IPS-18c (cell line): ENCODE data around the gene YEATS2.
"Not testable (repeated sequence)": the region's sequence is repeated elsewhere in the genome, so short reads cannot be mapped to it uniquely, and the experiment has no call there.

ENCODE experiments used
- H3K4me3 ChIP-seq: 2 replicates; pipeline ENCODE4 v1.7.0; 2013; ENCODE audit warnings: low read depth, mild to moderate bottlenecking, low read length, moderate library complexity; ENCODE audit not compliant: insufficient read depth
- H3K9me3 ChIP-seq: one replicate; pipeline ENCODE4 v1.6.1; 2013; ENCODE audit warnings: mild to moderate bottlenecking, low read length, moderate library complexity; ENCODE audit not compliant: control insufficient read depth, insufficient read depth

The YEATS2 gene

DNA sequence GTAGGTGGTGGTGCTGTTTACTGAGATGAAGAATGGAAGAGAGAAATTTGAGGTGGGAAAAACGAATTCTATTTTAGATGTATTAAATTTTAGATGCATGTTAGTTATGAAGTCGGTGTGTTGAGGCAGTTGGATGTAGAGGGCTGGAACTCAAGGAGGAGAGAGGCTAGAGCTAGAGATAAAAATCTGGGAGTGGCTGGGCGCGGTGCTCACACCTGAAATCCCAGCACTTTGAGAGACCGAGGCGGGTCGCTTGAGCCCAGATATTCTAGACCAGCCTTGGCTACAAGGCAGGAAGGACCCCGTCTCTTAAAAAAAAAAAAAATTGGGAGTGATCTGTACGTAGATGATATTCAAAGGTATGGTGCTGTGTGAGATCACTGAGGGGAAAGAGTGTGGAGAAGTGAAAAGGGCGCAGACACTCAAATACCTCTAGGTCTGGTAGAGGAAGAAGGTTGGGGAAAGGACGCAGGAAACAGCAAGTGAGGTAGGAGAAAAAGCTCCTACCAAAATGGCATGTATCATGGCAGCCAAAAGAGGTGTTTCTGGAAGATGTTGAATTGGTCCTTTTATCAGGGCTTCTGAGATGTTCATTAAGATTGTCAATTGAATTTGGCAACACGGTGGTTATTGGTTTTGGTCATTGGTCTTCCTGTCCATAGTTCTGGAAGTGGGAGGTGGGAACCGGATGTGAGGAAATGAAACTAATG, 1.8 kb downstream of the YEATS2 start:
- no peaks in the 10 kb centered on the region for H3K9me3 ChIP-seq

DNA sequence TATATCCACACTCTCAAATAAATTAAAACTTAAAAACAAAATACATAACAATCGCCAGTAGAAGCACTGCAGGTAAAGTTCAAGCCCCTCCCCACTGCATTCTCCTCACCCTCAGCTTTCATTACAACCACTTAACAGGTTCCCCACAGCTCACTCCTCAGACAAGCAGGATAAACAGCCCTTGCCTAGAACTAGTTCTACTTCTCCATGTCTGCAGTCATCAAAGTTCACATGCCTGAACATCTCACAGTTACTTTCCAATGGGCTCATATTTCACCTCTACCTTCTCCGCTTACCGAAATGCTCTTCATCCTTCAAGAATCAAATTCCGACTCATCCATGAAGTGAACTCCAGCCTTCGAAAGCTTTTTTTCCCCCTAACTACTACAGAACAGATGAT, 4.1 kb downstream of the YEATS2 start:
- H3K9me3 ChIP-seq, result no peaks in the 10 kb centered on the region
- H3K4me3 ChIP-seq, result no peak overlapping the region

More for the DNA sequence above, 1.8 kb downstream of the YEATS2 start:
- peak overlapping the region; percentile 93 for H3K4me3 ChIP-seq

DNA sequence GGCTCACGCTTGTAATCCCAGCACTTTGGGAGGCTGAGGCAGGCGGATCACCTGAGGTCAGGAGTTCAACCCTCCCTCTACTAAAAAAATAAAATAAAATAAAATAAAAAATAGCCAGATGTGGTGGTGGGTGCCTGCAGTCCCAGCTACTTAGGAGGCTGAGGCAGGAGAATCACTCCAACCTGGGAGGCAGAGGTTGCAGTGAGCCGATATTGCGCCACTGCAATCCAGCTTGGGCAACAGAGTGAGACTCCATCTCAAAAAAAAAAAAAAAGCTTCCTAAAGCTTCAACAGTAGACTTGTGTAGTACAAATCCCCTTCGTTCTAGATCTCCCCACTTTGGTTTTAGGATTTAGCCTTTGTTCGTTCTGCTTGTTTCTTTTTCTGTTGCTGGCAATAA, 6.3 kb downstream of the YEATS2 start:
- not testable (repeated sequence) for H3K4me3 ChIP-seq

DNA sequence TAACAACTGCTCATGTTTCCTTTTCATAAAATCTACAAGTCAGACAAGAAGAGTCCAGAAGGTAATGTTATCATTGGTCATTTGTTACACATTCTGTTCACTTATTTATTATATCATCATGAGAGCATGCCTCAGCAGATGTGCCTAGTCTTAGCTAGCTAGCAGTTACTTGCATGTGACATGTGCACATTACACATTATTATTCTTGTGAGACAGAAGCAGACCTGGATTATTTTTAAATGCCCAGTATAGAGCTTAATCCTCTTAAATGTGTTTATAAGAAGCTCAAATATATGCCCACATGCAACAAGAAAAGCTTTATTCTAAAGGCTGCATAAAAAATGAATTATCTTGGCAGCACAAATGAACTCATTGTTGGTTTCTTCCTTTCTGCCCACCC, 12.6 kb downstream of the YEATS2 start:
- no peak overlapping the region for H3K4me3 ChIP-seq
- H3K9me3 ChIP-seq, result no peaks in the 10 kb centered on the region

More for the DNA sequence above, 6.3 kb downstream of the YEATS2 start:
- H3K9me3 ChIP-seq, result not testable (repeated sequence)

DNA sequence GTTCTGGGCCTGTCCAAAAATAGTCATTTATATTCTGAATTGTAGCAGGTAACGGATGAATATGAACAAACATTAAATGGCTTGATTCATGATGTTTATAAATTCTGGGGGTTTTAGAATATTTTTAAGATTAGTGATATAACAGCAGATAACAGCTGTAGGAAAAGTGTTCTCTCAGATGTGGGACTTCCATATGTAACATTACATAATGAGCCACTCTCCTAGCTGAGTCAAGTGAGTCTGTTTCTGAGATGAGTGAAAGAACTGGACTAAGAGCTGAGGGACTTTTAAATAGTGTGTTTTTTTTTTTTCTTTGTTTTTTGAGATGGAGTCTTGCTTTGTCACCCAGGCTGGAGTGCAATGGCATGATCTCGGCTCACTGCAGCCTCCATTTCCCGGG, 13.9 kb downstream of the YEATS2 start:
- no peaks in the 10 kb centered on the region for H3K9me3 ChIP-seq
- no peak overlapping the region for H3K4me3 ChIP-seq

DNA sequence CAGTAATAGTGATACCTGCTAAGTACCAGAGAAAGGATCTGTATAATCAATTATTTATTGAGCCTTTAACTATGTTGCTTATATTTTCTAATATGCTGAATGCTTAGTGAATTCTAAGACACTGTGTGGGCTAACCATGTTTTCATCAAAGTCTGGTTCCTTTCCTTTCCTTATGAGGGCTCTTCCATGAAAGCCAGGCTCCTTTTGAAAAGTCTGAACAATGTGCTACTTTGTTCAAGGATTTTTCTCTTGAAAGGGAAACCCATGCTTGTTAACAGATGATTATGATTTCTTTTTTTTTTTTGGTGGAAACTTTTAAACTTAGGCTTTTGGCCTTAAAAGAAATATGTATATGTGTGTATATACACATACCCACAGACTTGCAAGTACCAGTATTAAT, 17.0 kb downstream of the YEATS2 start:
- H3K4me3 ChIP-seq, result no peak overlapping the region
- H3K9me3 ChIP-seq, result no peaks in the 10 kb centered on the region

DNA sequence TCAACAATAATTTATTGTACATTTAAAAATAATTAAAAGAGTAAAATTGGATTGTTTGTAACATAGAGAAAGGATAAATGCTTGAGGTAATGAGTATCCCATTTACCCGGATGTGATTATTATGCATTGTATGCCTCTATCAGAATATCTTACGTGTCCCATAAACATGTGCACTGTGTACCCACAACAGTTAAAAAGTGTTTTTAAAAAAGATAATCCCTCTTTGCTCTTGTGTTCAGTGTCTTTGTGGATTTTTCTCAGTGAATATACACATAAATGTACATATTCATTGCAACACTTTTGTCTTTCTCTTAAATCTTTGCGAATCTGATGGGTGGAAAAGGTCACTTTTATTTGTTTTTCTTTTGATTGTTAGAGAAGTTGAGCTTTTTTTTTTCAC, 20.4 kb downstream of the YEATS2 start:
- Histone ChIP-seq H3K4me3 (no peak overlapping the region), H3K9me3 (no peaks in the 10 kb centered on the region)

DNA sequence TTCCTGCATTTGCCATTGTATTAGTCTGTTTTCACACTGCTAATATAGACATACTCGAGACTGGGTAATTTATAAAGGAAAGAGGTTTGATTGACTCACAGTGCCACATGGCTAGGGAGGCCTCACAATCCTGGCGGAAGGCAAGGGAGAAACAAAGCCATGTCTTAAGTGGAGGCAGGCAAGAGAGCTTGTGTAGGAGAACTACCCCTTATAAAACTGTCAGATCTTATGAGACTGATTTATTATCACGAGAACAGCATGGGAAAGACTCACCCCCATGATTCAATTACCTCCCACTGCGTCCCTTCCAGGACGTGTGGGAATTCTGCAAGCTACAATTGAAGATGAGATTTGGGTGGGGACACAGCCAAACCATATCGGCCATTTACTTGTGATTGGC, 27.8 kb downstream of the YEATS2 start:
- Histone ChIP-seq H3K4me3 (no peak overlapping the region), H3K9me3 (no peaks in the 10 kb centered on the region)

DNA sequence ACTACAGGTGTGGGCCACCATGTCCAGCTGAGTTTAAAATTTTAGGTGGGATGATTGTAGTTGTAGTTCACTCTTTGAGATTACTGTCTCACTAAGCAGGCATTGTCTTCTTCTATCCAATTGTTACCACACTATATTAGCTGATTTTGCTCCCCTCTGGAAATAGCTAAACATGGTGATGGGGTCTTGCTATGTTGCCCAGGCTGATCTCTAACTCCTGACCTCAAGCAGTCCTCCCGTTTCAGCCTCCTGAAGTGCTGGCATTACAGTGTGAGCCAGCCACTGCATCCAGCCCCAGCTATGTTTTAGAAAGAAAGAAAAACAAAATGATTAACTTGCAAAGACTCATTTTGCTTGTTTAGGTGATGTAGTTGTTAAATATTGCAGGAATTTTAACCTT, 30.6 kb downstream of the YEATS2 start:
- H3K4me3 ChIP-seq, result no peak overlapping the region
- H3K9me3 ChIP-seq, result no peaks in the 10 kb centered on the region

DNA sequence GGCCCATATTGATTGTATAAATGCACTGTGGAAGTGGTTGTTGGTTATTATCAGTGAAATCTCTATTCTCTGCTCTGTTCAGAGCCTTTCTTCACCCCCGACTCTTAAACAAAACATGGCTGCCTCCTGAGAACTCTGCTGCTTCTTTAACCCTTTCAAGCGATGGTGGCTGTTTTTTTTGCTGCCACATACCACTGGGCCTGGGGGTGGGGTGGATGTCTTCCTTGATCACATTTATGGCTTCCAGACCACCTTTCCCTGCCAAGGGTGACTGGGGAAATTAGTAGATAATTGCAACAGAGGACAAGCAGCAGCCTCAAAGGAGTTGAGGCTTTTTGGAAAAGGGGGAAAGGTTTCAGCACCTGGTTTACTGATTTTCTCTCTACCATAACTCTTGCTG, 32.8 kb downstream of the YEATS2 start:
- Histone ChIP-seq H3K4me3 (no peak overlapping the region), H3K9me3 (no peaks in the 10 kb centered on the region)

DNA sequence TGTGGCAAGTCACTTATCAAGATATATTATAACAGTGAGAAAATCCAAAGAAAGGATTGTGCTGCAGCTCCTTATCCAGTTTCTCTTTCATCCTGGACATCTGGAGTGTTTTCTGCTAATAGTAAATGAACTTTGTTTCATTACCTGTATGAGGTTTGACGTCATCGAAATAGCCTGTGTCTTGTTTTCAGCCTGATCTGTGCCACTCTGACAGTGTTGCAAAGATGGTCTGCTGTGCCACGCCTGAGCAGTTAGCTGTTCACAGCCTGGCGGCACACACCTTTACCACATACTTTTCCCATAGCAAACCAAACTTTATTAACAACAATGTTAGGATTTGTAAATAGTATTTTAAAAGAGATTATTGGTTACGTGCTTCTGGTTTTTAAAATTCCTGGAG, 34.0 kb downstream of the YEATS2 start:
- H3K4me3 ChIP-seq, result no peak overlapping the region
- H3K9me3 ChIP-seq, result no peaks in the 10 kb centered on the region

DNA sequence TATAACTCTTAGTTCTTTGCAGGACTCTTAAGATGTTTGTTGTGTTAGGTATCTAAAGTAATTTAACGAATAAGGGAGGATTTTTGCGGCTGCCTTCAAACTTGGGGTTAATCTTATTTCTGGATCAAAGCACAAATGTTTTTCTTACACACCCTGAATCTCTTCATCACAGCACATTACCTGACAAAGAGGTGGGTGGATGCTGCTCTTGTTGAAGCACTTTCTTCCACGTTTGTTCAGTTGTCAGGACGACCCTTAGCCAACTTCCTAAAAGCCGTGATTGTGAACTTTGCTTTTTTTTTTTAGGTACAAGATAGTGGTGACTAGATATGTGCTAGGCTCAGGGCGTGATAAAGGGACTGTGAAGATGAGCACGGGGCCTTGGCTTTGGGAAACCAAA, 36.0 kb downstream of the YEATS2 start:
- Histone ChIP-seq H3K4me3 (no peak overlapping the region), H3K9me3 (no peaks in the 10 kb centered on the region)

DNA sequence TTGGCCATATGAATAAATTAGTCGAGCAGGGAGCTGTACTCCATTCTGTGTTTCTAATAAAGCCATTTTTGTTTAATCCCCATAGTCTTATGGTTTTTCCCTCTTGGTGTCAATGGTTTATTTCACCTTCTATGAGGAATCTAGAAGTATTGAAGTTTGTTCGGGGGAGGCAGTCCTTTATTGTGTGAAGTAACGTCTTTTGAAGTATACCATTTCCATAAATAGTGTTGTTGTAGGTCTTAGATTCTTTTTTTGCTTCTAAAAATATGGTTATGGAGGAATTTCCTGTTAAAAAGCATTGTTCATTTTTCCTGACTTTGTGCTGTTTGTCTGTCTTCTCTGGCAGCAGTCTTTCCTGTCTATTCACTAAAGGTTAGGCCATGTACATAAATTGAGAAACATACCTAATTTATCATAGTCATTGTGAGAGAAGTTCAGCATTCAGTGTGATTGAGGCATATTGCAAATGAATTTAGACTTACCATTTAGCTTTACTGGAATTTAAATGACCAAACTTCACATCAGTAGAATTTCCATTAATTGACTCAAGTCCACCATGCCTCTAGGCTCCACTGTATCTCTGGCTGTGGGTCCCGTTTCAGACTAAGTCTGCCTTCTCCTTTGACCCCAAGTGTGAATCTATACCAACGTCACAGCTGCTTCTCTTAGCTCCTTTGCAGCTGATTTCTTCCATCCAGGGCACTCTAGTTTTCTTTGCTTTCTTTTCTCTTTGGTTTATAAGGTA, 37.3 kb downstream of the YEATS2 start:
- Histone ChIP-seq H3K4me3 (no peak overlapping the region), H3K9me3 (no peaks in the 10 kb centered on the region)

DNA sequence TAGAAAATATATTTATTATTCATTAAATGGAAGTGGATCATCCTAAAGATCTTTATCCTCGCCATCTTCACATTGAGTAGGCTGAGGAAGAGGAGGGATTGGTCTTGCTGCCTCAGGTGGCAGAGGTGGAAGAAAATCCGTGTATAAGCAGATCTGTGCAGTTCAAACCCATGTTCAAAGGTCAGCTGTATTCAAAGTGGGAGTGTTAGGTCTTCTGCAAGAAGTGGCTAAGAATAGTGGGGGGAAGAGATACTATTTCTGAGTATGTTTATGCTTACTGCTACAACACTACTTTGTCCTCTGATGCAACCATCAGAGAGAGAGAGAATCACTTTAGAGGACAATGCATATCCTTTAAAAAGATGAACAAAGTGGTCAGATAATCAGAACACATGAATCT, 39.5 kb downstream of the YEATS2 start:
- Histone ChIP-seq H3K9me3 (no peaks in the 10 kb centered on the region), H3K4me3 (no peak overlapping the region)

DNA sequence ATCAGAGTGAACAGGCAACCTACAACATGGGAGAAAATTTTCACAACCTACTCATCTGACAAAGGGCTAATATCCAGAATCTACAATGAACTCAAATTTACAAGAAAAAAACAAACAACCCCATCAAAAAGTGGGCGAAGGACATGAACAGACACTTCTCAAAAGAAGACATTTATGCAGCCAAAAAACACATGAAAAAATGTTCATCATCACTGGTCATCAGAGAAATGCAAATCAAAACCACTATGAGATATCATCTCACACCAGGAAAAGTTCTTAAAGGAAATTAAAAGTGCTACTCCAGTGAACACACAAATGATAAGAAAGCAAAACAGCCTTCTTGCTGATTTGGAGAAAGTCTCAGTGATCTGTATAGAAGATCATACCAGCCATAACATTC, 42.6 kb downstream of the YEATS2 start:
- H3K9me3 ChIP-seq, H3K4me3 ChIP-seq: not testable (repeated sequence)

DNA sequence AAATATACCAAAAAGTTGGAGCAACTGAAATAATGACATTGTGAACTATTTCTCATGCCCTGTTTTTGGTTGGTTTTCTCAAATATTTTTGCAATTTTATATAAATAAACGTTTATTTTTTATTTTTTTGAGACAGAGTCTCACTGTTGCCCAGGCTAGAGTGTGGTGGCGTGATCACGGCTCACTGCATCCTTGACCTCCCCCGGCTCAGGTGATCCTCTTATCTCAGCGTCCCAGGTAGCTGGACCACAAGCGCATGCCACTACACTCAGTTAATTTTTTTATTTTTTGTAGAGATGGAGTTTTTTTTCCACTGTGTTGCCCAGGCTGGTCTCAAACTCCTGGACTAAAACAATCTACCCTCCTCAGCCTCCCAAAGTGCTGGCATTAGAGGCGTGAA, 45.6 kb downstream of the YEATS2 start:
- H3K9me3 ChIP-seq, result no peaks in the 10 kb centered on the region
- H3K4me3 ChIP-seq, result no peak overlapping the region

DNA sequence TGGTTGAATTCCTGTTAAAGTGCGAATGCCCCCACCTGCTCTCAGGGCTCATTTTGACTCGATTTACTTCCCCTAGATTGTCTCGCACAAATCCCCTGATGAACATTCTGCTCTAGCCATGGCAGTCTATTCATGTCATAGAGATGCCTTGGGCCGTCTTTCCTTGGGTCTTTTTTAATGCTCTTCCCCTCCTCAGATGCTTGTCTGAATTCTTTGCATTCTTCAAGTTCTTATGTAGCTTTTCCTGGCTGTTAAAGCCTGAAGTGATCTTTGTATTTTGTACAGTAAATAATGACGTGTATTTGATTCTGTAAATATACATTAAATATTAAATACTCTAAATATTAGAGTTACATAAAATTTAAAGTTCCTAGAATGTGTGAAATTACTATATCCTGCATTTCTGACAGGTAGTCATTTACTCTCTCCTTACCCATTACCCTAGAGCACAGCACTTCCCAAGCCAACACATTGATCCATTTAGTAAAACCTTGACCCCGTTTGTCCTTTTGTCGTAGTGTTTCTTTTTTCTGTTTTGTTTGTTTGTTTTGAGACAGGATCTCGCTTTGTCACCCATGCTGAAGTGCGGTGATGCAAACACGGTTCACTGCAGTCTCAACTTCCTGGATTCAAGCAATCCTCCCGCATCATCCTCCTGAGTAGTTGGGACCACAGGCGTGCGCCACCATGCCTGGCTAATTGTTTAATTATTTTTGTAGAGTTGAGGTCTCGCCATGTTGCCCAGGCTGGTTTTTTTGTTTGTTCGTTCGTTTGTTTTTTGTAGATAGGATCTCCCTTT, 47.9 kb downstream of the YEATS2 start:
- no peaks in the 10 kb centered on the region for H3K9me3 ChIP-seq
- no peak overlapping the region for H3K4me3 ChIP-seq

DNA sequence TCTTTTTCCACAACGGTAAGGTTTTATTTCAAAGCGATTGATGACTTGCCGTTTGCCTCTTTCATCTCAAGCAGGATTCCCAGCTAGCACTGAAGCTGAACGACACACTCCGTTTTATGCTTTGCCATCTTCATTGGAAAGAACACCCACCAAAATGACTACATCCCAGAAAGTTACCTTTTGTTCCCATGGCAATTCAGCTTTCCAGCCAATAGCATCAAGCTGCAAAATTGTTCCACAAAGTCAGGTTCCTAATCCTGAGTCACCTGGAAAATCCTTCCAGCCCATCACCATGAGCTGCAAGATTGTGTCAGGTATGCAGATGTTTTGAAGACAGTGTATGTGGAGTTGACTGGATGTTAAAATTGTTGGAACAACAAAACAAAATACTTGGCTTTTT, 56.5 kb downstream of the YEATS2 start:
- H3K9me3 ChIP-seq, result no peaks in the 10 kb centered on the region
- H3K4me3 ChIP-seq, result no peak overlapping the region
